Measurements from ENCODE around the gene PDGFB. TPM values are rescaled to one million over a fixed set of nuclear protein-coding genes. Genes with fewer than 3 reads are reported as not detected.

The PDGFB gene
- total RNA-seq, 1 donor from 2014 or later = 53.4 TPM

DNA sequence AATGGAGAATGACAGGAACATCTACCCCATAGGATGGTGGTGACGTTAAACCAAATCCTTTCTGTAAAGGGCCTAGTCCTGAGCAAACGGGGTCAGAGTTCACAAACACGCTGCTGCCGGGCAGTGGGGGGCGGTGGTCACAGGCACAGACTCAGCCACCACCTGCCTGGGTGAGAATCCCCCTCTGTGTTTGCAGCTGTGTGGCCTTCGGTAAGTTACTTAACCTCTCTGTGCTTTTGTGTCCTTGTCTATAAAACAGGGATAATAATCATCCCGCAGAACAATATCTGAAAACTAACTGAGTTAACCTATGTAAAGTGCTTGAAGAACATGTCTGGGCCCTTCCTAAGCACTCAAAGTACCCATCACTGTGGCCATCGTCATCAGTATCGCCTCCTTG is 26.0 kb upstream of the PDGFB start:
- Mint-ChIP-seq H3K4me3 (ENCODE audit: unreplicated experiment) (no peak overlapping the region), H3K9me3 (ENCODE audit: unreplicated experiment) (no peaks in the 10 kb centered on the region), H3K4me1 (ENCODE audit: unreplicated experiment) (peaks cover 22% of the 10 kb centered on the region), H3K36me3 (ENCODE audit: low read depth, unreplicated experiment) (no peaks in the 10 kb centered on the region), H3K27ac (ENCODE audit: unreplicated experiment) (no peak overlapping the region), H3K27me3 (ENCODE audit: unreplicated experiment) (peaks cover 7% of the 10 kb centered on the region)
- TF ChIP-seq, protein P1, sequence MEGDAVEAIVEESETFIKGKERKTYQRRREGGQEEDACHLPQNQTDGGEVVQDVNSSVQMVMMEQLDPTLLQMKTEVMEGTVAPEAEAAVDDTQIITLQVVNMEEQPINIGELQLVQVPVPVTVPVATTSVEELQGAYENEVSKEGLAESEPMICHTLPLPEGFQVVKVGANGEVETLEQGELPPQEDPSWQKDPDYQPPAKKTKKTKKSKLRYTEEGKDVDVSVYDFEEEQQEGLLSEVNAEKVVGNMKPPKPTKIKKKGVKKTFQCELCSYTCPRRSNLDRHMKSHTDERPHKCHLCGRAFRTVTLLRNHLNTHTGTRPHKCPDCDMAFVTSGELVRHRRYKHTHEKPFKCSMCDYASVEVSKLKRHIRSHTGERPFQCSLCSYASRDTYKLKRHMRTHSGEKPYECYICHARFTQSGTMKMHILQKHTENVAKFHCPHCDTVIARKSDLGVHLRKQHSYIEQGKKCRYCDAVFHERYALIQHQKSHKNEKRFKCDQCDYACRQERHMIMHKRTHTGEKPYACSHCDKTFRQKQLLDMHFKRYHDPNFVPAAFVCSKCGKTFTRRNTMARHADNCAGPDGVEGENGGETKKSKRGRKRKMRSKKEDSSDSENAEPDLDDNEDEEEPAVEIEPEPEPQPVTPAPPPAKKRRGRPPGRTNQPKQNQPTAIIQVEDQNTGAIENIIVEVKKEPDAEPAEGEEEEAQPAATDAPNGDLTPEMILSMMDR (IDR thresholded peaks at IDR 0.05; ENCODE audit: unreplicated experiment) = no peak
- no peak for DNase-seq (ENCODE audit: low spot score)

DNA sequence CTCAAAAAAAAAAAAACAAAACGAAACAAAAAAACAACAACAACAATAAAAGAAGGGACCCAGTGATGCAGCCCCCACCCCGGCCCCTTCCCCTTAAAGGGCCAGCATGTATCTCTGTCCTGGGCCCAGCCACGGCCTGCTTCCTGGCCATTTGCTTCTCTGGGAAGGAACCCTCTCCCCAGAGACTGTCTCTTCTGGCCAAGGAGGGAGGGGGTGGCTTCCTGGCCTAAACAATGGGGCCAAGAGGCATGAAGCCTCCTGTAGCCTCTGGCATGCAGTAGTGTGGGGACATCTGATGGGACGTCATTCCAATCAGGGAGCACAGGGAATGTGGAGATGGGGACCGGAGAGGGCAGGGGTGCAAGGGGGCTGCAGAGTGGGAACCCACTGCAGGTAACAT is 25.5 kb upstream of the PDGFB start:
- H3K4me3 Mint-ChIP-seq (ENCODE audit: unreplicated experiment) = no peak overlapping the region
- H3K27ac Mint-ChIP-seq (ENCODE audit: unreplicated experiment) = no peak overlapping the region
- no peak for DNase-seq (ENCODE audit: low spot score)
- TF ChIP-seq, protein P1 (IDR thresholded peaks at IDR 0.05; ENCODE audit: unreplicated experiment) = no peak
- no peaks in the 10 kb centered on the region for H3K9me3 Mint-ChIP-seq (ENCODE audit: unreplicated experiment)
- H3K27me3 Mint-ChIP-seq (ENCODE audit: unreplicated experiment) = peaks cover 7% of the 10 kb centered on the region
- H3K36me3 Mint-ChIP-seq (ENCODE audit: low read depth, unreplicated experiment) = no peaks in the 10 kb centered on the region
- H3K4me1 Mint-ChIP-seq (ENCODE audit: unreplicated experiment) = peaks cover 22% of the 10 kb centered on the region

- H3K27ac Mint-ChIP-seq (ENCODE audit: unreplicated experiment) = no peak overlapping the region
- no peaks in the 10 kb centered on the region for H3K9me3 Mint-ChIP-seq (ENCODE audit: unreplicated experiment)
- no peaks in the 10 kb centered on the region for H3K36me3 Mint-ChIP-seq (ENCODE audit: low read depth, unreplicated experiment)
- no peak overlapping the region for H3K4me3 Mint-ChIP-seq (ENCODE audit: unreplicated experiment)
- TF ChIP-seq, protein P1 (IDR thresholded peaks at IDR 0.05; ENCODE audit: unreplicated experiment) = no peak
- H3K4me1 Mint-ChIP-seq (ENCODE audit: unreplicated experiment) = peaks cover 22% of the 10 kb centered on the region
- H3K27me3 Mint-ChIP-seq (ENCODE audit: unreplicated experiment) = peaks cover 7% of the 10 kb centered on the region
- DNase-seq (ENCODE audit: low spot score) = no peak
Measured at GRCh38 chr22:39269095-39269790, 24.5 kb upstream of the PDGFB start.

DNA sequence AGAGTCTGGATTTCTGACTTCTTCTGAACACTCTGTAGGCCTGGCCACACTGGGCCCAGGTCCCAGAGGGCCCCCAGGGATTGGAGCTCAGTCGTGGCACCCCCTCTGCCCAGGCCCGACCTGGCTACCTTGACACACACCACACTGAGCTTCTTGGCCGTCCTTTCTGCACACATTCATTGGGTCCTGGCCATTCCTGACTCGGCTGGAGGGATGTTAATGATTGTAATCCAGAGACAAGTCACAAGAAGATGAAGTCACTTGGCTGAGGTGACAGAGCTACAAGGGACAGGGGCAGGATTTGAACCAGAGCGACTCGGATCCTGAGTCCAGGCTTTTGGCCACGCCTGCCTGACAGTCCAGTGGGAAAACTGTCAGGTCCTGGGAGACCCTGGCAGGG is 23.9 kb upstream of the PDGFB start:
- Mint-ChIP-seq H3K4me1 (ENCODE audit: unreplicated experiment) (peaks cover 22% of the 10 kb centered on the region), H3K4me3 (ENCODE audit: unreplicated experiment) (no peak overlapping the region), H3K36me3 (ENCODE audit: low read depth, unreplicated experiment) (no peaks in the 10 kb centered on the region), H3K27ac (ENCODE audit: unreplicated experiment) (no peak overlapping the region), H3K9me3 (ENCODE audit: unreplicated experiment) (no peaks in the 10 kb centered on the region), H3K27me3 (ENCODE audit: unreplicated experiment) (peaks cover 7% of the 10 kb centered on the region)
- DNase-seq (ENCODE audit: low spot score) = no peak
- TF ChIP-seq, protein P1 (IDR thresholded peaks at IDR 0.05; ENCODE audit: unreplicated experiment) = no peak

DNA sequence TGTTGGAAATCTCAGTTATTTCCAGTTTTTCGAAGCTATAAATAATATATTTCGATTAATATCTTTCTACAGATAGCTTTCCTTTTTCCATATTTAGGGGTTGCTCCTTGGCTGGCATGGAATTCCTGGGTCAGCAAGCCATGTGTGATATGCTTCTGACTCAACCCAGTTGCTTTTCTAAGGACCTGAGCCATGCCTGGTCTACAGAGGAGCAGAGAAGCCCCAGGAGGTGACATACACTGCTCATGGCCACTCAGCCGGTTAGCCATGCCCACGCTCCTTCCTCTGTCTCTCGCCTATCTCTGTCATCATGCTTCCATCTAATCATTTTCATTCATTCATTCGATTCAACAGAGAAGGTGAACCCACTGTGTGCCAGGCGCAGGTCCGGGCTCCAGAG is 23.2 kb upstream of the PDGFB start:
- TF ChIP-seq, protein P1 (IDR thresholded peaks at IDR 0.05; ENCODE audit: unreplicated experiment) = no peak
- Mint-ChIP-seq H3K27ac (ENCODE audit: unreplicated experiment) (no peak overlapping the region), H3K36me3 (ENCODE audit: low read depth, unreplicated experiment) (no peaks in the 10 kb centered on the region), H3K4me1 (ENCODE audit: unreplicated experiment) (peaks cover 22% of the 10 kb centered on the region), H3K27me3 (ENCODE audit: unreplicated experiment) (peaks cover 4% of the 10 kb centered on the region), H3K4me3 (ENCODE audit: unreplicated experiment) (no peak overlapping the region), H3K9me3 (ENCODE audit: unreplicated experiment) (no peaks in the 10 kb centered on the region)
- no peak for DNase-seq (ENCODE audit: low spot score)
